NCI-H2171 treated with DMSO at 0.1 percent for 48 hours (cell line): Measurements from ENCODE around the gene BCO2.
"Not testable (repeated sequence)": the region's sequence is repeated elsewhere in the genome, so short reads cannot be mapped to it uniquely, and the experiment has no call there.

Experiments
- DNase-seq: peaks from one replicate; lab custom pipeline; 2025; lab: John Stamatoyannopoulos, UW

BCO2 gene

DNA sequence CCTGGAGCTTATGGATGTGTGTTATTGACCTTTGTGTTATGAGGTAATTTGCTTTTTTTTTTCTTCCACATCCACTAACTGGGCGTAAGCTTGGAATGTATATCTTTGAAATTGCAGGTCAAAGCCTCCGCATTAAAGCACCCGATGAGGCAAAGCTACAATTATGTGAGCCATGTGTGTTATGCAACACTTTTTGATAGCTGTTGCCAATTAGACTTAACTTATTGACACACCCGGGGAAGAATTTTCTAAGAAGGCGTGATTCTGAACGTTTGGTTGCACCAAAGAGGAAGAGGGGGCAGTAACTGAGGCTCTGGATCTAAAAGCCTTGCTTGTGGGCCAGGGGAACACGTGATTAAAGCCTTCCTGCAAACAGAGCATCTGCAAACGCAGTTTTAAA lies 8.8 kb upstream of the BCO2 start:
- DNase-seq: no peak

DNA sequence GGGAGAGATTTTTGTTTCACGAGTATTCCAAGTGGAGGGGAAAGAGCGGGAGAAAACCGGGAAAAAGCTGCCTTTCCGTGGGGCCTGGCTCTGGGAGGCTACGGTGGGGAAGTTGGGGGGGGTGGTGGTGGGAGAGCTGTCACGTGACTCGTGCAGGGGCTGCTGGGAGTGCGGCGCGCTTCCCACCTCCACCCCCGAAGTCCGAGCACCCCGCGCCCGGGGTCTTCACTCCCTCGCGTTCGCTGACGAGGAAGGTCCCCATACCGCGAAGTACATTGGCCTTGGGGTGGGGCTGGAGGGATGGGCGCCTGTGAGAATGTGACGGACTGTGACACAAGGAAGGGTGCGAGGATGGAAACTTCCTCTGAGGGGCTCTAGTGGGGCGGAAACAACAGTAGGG lies 8.2 kb upstream of the BCO2 start, which contains the start of gene TEX12:
Gene TEX12, plus strand, starts transcription at position 228 of the 400 bp plus-strand sequence. CDS start 1,897 bp downstream, outside the sequence.
- DNase-seq: no peak

DNA sequence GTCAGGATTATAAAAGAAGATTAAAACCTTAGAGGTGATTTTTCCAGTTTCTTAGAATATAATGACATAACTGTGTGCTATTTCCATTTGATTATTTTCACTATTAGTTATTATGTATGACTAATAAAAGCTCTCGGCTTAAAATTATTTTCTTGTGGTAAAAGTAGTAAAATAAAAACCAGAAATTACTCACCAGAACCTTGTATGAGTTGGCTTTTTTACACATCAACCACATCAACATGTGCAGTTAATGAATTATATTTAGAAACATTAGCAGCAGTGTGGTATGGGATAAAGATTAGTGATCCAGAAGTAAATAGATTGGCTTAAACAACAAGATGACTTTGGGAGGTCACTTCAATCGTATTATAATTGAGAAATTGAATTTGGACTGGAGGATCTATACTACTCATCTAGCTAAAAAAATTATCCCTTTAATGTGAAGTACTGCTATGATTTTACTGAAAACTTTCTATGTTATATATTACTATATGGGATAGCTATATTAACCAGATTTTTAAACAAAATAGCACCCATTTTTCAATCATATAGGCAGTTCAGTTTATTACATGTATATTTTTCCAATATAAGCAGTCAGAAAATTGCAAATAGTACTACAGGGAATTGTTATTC lies 2.8 kb upstream of the BCO2 start:
- no peak for DNase-seq

DNA sequence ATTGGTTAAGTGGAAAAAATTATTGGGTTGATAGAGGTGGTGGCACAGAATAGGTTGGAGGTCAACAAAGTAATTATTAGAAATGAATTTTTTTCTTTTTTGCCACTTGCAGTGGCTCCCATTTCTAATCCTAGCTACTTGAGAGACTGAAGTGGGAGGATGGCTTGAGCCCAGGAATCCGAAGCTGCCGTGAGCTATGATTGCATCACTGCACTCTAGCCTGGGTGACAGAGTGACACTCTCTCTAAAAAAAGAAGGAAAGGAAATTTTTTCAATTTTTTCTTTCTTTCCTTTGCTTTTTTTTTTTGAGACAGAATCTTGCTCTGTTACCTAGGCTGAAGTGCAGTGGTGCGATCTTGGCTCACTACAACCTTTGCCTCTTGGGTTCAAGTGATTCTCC lies 2.2 kb upstream of the BCO2 start:
- no peak for DNase-seq

DNA sequence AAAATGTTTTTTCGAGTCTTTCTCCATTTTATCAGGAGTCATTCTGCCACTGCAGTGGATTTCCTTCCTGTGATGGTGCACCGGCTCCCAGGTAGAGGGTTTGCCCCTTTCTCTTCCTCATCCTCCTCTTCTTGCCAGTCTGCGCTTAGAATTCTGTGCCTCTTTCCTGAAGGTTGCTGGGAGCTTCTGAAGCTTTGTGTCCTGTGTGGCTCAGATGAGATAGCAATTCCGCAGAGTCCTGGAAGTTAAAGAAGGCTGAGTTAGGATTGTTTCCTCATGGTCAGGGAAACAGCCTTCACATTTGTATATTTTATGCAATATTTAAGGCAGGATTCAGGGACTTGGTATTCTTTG lies 264 bp downstream of the BCO2 start:
- DNase-seq: no peak

DNA sequence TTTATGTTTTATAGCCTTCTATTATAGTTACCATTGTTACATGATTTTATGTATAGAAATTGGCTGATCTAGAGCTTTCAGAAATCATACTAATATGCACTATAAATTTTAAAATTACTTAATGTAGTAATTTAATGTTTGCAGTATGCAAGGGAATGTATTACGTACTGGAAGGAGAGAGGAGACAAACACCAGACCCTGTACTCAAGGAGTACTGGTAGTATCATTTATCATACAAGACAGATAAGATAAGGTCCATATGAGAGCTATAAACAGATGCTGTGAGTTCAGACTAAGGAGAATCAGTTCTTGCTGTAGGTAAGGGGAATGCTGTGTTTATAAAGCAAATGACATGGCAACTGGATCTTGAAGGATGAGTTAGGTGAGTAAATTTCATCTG lies 765 bp downstream of the BCO2 start:
- no peak for DNase-seq

DNA sequence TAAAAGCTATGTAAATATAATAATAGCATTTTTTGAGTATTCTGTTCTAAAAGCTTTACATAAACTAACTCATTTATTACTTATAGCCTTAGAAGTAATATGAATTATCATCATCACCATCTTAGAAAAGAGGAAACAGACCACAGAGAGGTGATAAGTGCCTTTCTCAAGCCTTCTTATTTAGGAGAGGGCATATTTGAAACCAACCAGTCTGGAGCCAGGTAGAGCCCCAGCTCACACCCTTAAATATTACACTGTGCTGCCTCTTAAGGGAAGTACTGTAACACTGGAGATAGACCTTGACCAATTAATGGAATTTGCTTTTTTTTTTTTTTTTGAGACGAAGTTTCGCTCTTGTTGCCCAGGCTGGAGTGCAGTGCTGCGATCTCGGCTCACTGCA lies 2.3 kb downstream of the BCO2 start:
- no peak for DNase-seq

DNA sequence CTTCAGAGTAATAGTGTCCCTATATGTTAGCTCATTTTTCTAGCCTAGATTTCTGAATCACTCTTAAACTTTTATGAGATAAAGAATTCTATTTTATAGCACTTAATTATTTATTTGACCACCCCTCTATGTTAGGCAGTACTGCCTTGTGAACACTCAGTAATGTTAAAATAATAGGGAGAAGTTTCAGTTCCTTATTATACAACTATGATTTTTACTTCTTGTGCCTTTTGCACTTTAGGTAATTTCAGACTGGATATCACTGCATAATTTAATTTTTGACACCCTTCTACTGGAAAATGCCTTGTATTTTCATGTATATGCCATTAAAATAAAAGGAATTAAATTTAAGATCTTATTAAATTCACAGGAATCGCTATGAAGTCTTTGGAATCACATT lies 3.1 kb downstream of the BCO2 start:
- no peak for DNase-seq

DNA sequence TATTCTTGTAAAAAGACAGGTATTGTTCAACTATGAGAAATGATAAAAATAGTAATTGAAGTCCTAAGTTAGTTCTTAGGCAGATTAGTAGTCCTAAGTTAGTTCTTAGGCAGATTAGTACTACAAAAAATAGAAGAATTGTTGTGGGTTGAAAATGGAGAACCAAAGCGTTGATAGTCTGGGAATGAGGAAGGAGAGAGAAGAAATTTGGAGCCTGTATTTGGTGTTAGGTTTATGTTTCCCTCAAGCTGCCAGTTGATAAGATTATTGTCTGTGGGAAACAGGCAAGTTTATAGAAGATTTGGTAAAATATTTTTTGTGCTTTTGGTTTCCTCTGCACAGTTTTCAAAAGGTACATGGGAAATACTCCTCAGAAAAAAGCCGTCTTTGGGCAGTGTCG lies 3.6 kb downstream of the BCO2 start:
- DNase-seq: no peak

DNA sequence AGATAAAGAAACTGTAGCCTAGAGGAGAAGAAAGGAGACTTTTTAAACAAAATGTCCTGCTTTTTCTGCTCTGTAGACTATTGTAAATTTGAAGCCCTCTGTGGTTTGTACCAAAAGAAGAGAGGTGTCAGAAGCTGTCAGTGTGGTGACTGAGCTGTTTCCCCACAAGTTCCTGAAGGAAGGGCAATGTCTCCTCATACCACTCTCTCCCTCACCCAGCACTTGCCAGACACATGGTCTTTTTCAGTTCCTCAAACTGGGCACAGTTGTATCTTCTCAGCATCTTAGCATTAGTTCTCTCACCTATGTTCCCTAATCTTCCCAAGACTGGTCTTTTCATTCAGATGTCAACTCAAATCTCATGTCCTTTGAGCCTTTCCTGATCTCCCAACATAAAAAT lies 4.3 kb downstream of the BCO2 start:
- no peak for DNase-seq

DNA sequence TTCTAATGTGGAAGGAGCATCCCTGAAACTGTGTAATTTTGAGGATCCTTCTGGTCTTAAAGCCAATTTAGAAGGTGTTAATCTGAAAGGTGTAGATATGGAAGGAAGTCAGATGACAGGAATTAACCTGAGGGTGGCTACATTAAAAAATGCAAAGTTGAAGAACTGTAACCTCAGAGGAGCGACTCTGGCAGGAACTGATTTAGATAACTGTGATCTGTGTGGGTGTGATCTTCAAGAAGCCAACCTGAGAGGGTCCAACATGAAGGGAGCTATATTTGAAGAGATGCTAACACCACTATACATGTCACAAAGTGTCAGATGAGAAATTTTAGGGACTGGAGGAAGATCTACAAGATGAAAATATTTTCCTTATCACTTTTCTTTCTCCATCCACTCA lies 7.6 kb downstream of the BCO2 start:
- DNase-seq: no peak

DNA sequence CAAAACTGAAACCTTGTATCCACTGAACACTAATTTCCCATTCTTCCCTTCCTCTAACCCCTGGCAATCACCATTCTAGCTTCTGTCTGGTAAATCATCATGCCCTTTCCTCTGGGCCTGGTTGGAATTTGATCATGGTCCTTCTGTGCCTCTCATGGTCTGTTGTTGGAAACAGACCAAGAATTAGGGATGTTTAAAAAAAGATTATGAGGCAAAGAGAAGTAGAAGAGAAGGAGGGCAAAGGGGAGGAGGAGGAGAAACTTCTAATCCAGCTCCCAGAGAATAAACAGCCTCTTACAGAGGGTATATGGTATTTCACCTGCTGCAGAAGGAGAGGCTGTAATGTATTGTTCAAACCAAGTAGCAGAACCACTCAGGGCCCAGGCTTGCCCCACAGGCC lies 10.6 kb downstream of the BCO2 start:
- no peak for DNase-seq

DNA sequence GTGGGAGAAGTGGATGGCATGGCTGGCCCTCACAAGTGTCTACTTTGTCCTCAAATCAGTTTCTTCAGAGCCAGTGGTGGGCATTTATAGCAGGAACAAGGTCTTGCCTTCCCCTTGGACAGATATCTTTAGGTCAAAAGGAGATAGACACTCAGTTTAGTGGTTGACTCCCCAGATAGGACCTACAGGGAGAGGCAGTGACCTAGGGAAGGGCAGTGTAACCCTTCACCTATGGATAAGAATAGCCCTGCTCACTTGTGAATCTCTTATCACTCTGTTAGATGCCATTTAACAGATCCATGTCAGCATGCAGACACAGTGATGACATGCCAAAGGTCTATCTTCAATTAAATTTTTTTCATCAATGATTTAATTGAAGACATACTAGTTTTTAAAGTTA lies 11.0 kb downstream of the BCO2 start:
- no peak for DNase-seq

DNA sequence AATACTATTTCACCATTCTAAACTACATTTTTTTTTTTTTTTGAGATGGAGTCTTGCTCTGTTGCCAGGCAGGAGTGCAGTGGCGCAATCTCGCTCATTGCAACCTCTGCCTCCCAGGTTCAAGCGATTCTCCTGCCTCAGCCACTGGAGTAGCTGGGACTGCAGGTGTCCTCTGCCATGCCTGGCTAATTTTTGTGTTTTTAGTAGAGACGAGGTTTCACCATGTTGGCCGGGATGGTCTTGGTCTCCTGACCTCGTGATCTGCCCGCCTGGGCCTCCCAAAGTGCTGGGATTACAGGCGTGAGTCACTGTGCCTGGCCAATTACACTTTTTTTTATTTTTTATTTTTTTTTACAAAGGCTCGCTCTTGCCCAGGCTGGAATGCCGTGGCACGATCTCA lies 19.8 kb downstream of the BCO2 start:
- DNase-seq: not testable (repeated sequence)

DNA sequence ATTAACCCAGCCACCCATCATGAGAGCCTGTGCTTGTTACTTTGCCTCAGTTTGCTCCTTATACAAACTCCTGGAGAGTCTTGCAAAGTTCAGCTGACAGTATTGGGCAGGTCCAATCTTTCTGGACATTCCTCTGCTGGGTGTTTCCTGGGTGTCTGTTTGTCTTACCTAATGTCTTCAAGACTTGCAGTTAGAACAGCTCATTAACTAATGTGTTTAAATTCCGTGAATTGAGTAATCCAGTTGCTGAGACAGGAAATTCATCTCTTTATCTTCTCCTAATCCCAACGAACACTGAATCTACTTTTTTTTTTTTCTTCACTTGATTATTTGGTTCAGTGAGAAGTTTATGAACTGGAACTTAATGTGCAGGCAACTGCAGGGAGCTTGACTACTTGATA lies 20.6 kb downstream of the BCO2 start:
- no peak for DNase-seq

DNA sequence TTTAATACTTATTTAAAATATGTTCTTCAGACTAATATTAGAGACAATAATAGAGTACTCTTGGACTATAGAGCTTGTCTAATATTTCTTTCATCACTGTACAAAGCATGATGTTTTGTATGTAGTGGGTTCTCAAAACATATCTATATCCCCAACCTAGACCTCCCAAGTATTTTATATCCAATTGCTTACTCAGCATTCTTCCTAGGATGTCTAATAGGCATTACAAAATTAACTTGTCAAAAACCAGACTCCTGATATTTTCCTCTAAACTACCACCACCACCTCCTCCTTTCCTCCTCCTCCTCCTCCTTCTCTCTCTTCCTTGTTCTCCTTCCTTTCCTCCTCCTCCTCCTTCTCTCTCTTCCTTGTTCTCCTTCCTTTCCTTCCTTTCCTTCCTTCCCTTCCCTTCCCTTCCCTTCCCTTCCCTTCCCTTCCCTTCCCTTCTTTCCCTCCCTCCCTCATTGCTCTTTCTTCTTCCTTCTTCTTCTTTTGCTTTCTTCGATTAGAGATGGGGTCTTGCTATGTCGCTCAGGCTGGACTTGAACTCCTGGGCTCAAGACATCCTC lies 21.3 kb downstream of the BCO2 start:
- no peak for DNase-seq

DNA sequence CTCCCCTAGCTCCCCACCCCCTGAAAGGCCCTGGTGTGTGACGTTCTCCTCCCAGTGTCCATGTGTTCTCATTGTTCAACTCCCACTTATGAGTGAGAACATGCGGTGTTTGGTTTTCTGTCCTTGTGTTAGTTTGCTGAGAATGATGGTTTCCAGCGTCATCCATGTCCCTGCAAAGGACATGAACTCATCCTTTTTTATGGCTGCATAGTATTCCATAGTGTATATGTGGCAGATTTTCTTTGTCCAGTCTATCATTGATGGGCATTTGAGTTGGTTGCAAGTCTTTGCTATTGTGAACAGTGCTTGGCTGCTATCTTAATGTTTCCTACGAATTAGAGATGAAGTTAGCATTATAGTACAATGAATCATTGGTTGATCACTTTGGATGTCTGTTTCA lies 23.8 kb downstream of the BCO2 start:
- not testable (repeated sequence) for DNase-seq

DNA sequence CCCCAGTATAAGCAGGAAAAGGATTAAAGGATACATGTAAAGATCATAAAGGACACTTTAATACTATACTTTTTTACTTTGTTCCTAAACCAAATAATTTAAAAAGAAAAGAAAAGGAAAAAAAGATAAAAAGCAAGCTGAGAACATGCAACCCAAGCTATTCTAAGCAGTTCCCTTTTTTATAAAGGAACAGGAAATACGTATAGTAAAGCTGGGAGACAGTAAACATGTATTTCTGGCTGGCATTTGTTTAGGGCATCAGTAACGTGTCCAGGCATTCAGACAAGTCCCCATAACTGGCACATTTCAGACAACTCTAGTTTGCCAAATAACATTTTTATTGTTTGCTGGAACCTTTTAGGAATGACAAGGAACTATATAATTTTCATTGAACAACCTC lies 24.9 kb downstream of the BCO2 start:
- no peak for DNase-seq

DNA sequence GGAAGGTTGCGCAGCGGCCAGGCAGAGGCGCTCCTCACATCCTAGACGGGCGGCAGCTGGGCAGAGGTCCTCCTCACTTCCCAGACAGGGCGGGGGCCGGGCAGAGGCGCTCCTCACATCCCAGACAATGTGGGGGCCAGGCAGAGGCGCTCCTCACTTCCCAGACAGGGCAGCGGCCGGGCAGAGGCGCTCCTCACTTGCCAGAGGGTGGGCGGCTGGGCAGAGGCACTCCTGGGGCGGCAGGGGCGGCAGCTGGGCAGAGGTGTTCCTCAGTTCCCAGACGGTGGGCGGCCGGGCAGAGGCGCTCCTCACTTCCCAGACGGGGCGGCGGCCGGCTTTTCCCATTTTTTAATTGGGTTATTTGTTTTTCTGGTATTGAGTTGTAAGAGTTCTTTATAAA lies 30.8 kb downstream of the BCO2 start:
- DNase-seq: no peak

DNA sequence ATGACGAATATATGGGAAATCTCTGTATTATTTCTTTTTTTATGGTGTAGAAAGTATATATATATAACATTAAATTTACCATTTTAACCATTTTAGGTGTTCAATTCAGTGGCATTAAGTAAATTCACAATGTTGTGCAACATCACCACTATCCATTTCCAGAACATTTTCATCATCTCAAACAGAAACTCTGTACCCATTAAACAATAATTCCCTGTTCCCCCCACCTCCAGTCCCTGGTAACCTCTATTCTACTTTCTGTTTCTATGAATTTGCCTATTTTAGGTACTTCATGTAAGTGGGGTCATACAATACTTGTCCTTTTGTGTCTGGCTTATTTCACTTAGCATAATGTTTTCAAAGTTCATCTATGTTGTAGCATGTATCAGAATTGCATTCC lies 35.6 kb downstream of the BCO2 start:
- no peak for DNase-seq

DNA sequence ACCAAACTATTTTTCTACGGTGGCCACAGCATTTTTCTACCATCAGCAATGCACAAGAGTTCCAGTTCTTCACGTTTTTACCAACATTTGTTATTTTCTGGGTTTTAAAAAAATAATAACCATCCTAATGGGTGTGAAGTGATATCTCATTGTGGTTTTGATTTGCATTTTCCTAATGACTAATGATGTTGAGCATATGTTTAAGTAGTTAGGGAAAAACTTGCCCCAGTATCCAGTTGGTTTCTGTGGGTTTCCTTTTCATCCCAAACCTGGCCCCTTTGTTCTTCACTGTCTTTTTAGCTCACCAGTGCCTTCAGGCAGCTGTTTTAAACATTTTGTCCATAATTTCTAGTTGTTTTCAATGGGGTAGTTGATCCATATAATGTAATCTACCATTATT lies 36.2 kb downstream of the BCO2 start:
- DNase-seq: no peak

DNA sequence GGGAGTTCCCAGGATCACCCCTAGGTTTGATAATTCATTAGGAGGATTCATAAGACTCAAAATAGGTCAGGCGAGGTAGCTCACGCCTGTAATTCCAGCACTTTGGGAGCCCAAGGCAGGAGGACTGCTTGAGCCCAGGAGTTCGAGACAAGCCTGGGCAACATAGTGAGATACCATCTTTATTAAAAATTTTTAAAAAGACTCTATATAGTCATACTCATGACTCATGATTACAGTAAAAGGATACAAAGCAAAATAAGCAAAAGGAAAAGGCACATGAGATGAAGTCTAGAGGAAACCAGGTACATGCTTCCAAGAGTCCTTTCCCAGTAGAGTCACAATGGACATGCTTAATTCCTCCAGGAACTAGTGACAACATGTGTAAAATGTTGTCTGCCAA lies 37.0 kb downstream of the BCO2 start:
- no peak for DNase-seq

DNA sequence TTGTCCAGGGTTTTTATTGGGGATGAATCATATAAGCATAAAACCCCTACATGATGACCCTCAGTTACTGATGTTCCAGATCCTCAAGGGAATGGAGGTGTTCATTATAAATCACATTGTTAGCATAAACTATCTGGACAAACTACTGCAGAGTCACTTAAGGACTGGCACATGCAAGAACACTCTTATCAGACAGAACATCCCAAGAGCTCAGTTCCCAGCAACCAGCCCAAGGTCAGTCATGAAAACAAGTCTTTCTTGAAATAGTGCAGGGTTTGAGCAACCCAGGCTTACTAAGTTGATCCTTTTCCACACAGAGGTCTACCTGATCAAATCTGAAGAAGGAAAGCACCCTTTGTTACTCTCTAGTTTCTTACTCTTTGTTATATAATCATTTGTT lies 37.4 kb downstream of the BCO2 start:
- DNase-seq: no peak

DNA sequence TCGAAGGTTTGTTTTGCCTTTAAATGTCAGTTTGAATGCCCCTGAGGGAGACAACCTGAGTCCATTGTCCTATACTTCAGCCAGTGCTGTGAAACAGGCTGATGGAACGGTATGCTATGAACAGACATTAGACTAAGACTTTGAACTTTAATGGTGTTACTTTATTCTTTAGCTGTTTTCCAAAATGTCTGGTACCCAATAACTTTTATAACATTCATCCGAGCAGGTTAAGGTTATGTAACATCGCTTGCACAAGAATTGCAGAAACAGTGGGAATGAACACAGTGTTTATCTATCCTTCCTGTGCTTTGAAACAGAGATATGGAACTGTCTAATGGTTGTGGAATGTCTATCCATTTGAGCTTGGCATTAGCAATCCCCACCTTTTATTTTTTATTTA lies 38.4 kb downstream of the BCO2 start:
- DNase-seq: no peak

DNA sequence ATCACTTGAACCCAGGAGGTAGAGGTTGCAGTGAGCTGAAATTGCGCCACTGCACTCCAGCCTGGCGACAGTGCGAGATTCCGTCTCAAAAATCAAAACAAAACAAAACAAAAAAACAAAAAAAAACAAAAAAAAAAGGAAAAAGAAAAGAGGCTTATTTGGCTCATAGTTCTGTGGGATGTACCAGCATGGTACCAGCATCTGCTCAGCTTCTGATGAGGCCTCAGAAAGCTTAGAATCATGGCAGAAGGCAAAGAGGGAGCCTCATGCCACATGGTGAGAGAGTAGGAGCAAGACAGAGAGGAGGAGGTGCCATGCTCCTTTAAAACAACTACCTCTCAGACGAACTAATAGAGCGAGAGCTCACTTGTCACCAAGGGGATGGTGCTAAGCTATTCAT lies 40.3 kb downstream of the BCO2 start:
- DNase-seq: no peak
